Measurements from ENCODE around the gene CDK15. TPM values are rescaled to one million over a fixed set of nuclear protein-coding genes. Genes with fewer than 3 reads are reported as not detected.

The CDK15 gene
- total RNA-seq, 1 donor from 2014 or later: 1.5 TPM

DNA sequence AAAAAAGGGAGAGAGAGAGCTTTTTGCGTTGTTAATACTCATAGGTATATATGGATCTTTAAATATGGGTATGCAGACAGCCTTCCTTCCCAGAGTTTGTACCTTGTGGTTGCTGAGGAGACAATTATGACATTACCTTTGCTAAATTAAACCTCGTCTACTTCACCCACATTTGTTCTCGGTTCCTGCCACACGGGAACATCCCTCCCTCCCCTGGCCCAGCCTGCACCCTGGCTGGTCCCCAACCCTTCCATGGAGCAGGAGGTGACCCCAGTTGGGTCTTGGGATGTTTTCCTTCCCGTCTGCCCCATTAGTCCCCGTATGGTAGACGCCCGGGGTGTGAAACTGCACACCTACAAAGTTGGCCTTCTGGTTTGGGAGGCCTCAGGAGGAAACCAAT, 122.0 kb downstream of the CDK15 start:
- TF ChIP-seq, protein P1, sequence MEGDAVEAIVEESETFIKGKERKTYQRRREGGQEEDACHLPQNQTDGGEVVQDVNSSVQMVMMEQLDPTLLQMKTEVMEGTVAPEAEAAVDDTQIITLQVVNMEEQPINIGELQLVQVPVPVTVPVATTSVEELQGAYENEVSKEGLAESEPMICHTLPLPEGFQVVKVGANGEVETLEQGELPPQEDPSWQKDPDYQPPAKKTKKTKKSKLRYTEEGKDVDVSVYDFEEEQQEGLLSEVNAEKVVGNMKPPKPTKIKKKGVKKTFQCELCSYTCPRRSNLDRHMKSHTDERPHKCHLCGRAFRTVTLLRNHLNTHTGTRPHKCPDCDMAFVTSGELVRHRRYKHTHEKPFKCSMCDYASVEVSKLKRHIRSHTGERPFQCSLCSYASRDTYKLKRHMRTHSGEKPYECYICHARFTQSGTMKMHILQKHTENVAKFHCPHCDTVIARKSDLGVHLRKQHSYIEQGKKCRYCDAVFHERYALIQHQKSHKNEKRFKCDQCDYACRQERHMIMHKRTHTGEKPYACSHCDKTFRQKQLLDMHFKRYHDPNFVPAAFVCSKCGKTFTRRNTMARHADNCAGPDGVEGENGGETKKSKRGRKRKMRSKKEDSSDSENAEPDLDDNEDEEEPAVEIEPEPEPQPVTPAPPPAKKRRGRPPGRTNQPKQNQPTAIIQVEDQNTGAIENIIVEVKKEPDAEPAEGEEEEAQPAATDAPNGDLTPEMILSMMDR (IDR thresholded peaks at IDR 0.05): no peak
- Histone ChIP-seq H3K27ac (no peak overlapping the region), H3K27me3 (no peaks in the 10 kb centered on the region), H3K4me3 (no peak overlapping the region), H3K36me3 (no peaks in the 10 kb centered on the region), H3K9me3 (no peaks in the 10 kb centered on the region), H3K4me1 (no peaks in the 10 kb centered on the region)
- intact Hi-C loops (cut with DNase I): no loop called here
- DNase-seq (ENCODE audit: low spot score in 2 of 2): no peak

DNA sequence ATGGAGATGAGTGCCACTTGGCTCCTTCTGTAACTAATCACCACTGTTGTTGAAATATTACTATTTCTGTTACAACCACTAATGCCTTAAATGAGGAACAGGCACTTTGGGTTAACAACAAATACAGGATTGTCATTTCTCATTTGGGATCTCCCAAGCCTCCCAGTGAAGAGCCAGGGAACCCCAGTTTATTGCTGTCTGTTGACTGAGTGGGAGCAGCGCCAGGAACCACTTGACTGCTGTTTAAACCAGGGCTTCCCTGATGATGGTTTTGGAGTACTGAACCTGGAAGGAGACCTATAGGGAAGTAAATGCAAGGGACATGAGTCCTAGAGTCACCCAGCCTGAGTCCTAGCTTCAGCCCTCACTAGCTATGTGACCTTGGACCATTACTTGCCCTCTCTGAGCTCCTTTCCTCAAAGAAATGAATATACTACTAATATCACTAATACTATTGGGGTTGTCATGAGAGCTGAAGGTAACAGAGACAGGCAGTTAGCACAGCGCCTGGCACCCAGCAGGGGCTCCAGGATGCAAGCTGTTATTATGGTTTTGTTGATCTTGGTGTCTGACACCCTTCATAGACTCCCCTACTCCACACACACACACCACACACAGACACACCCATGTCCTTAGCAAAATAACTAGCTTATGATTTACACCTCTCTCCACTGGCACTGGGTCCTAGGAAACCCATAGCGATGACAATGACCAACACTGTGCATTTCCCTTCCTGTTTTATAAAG, 123.1 kb downstream of the CDK15 start:
- Histone ChIP-seq H3K27me3 (no peaks in the 10 kb centered on the region), H3K27ac (no peak overlapping the region), H3K36me3 (no peaks in the 10 kb centered on the region), H3K4me1 (no peaks in the 10 kb centered on the region), H3K9me3 (no peaks in the 10 kb centered on the region), H3K4me3 (no peak overlapping the region)
- intact Hi-C loops (cut with DNase I): no loop called here
- DNase-seq (ENCODE audit: low spot score in 2 of 2): no peak
- TF ChIP-seq, protein P1 (IDR thresholded peaks at IDR 0.05): no peak

DNA sequence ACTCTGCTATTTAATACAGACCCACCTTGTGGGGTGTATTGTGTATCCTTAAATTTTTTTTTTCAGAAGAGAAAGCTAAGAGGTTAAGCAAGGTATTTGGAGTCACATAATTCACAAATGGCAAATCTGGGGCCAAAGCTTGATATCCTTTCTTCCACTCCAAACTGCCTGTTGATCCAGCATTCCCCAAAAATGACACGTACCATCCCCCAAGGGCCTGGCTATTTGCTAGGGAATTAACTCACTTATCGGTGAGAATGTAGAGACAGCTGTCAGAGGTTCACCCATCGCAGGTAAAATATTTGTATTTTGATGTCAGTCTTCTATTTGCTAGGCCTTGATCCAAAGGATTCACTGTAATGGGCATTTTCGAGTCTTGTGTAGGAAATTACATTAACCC, 123.7 kb downstream of the CDK15 start:
- H3K4me1 ChIP-seq: no peaks in the 10 kb centered on the region
- H3K4me3 ChIP-seq: no peak overlapping the region
- no peaks in the 10 kb centered on the region for H3K27me3 ChIP-seq
- TF ChIP-seq, protein P1 (IDR thresholded peaks at IDR 0.05): no peak
- no peak for DNase-seq (ENCODE audit: low spot score in 2 of 2)
- intact Hi-C loops (cut with DNase I): no loop called here
- no peaks in the 10 kb centered on the region for H3K9me3 ChIP-seq
- no peaks in the 10 kb centered on the region for H3K36me3 ChIP-seq
- no peak overlapping the region for H3K27ac ChIP-seq

DNA sequence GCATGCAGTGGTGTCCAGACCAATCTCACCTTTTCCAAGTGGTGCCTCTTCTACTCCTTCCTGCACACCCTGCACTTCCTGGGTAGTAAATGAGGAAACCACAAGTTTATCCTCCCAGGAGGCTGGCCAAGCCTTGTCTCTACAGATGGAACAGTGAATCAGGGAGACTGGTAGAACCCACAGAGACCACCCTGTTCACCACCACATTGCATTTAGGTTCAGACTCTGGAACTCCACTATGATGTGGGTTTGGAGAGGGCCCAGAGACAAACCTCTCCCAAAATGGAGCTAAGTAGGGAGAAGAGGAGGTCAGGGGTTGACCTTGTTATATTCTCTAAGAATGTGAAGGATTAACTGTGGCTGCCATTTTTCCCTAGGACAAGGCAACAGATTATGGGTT, 124.5 kb downstream of the CDK15 start:
- H3K27ac ChIP-seq: no peak overlapping the region
- H3K4me1 ChIP-seq: no peaks in the 10 kb centered on the region
- no peaks in the 10 kb centered on the region for H3K27me3 ChIP-seq
- TF ChIP-seq, protein P1 (IDR thresholded peaks at IDR 0.05): no peak
- DNase-seq (ENCODE audit: low spot score in 2 of 2): no peak
- H3K9me3 ChIP-seq: no peaks in the 10 kb centered on the region
- H3K36me3 ChIP-seq: no peaks in the 10 kb centered on the region
- intact Hi-C loops (cut with DNase I): no loop called here
- no peak overlapping the region for H3K4me3 ChIP-seq

DNA sequence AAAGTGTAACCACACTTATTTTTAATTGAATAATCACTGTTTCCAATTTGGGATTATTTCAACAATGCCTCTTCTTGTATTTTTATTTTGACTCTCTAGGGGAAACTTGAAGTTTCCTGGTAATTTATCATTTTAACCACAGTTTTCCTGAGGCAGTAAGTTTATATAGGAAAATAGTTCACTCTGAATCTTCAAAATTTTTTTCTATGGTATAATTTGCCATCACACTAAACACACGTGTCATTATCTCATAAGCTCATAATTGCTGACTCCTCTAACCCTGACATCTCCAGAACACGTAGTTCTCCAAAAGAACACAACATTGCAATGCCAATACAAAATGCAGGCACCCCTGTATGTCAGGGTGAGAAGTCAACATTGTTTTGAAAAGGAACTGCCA, 125.1 kb downstream of the CDK15 start:
- no peak for DNase-seq (ENCODE audit: low spot score in 2 of 2)
- Histone ChIP-seq H3K4me3 (no peak overlapping the region), H3K36me3 (no peaks in the 10 kb centered on the region), H3K4me1 (no peaks in the 10 kb centered on the region), H3K27me3 (no peaks in the 10 kb centered on the region), H3K27ac (no peak overlapping the region), H3K9me3 (no peaks in the 10 kb centered on the region)
- intact Hi-C loops (cut with DNase I): no loop called here
- TF ChIP-seq, protein P1 (IDR thresholded peaks at IDR 0.05): no peak

DNA sequence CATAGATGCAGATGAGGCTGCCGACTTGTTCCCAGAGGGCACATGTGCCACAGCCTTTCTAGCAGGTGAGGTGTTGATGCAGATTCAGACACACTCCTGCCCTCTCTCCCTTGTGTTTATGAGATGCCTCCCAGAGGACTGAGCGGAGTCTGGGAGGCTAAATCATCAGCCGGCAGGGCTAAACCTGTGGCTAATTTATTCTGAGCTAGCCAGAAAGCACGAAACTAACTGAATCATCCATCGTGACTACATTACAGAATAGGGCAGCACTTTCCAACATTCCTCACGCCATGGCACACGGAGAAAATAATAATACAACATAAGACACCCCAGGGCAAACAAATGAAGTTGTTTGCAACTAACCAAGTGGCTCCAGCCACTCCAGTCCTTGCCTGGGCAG, 125.6 kb downstream of the CDK15 start:
- H3K4me1 ChIP-seq: no peaks in the 10 kb centered on the region
- no peaks in the 10 kb centered on the region for H3K9me3 ChIP-seq
- H3K4me3 ChIP-seq: no peak overlapping the region
- no peak overlapping the region for H3K27ac ChIP-seq
- TF ChIP-seq, protein P1 (IDR thresholded peaks at IDR 0.05): no peak
- intact Hi-C loops (cut with DNase I): no loop called here
- DNase-seq (ENCODE audit: low spot score in 2 of 2): no peak
- H3K27me3 ChIP-seq: no peaks in the 10 kb centered on the region
- no peaks in the 10 kb centered on the region for H3K36me3 ChIP-seq

Measured in ascending aorta (tissue), 2 donors.